NT2/D1 (cell line): ENCODE results near the gene EPB41L4B.

ENCODE experiments used
- SUZ12 ChIP-seq: IDR thresholded peaks from 2 replicates; pipeline ENCODE4 v1.6.1; 2011; ENCODE audit not compliant: insufficient read length, insufficient read depth; ENCODE audit errors: extremely low read depth
- YY1 ChIP-seq: IDR thresholded peaks from 2 replicates; pipeline ENCODE4 v1.6.1; 2011; ENCODE audit not compliant: insufficient read length, insufficient read depth
- ZNF274 ChIP-seq: IDR thresholded peaks from 2 replicates; pipeline ENCODE4 v1.6.1; 2011; ENCODE audit warnings: mild to moderate bottlenecking, low read depth, low read length

- TF ChIP-seq ZNF274: no peak
- no peak for TF ChIP-seq SUZ12
- no peak for TF ChIP-seq YY1
Measured at GRCh38 chr9:109258481-109259302, 62.2 kb downstream of the EPB41L4B start.
